Measurements from ENCODE around the gene MEX3D. TPM values are rescaled to one million over a fixed set of nuclear protein-coding genes. Genes with fewer than 3 reads are reported as not detected.
"Not testable (repeated sequence)": the region's sequence is repeated elsewhere in the genome, so short reads cannot be mapped to it uniquely, and the experiment has no call there.

MEX3D gene
- total RNA-seq, 2 donors from 2014 or later, result 18.8 to 21.8 TPM

GRCh38 chr19:1531587-1531986 is 36.5 kb downstream of the MEX3D start:
- Histone ChIP-seq H3K27me3 (no peaks in the 10 kb centered on the region), H3K4me3 (no peak overlapping the region), H3K9me3 (no peaks in the 10 kb centered on the region), H3K4me1 (no peaks in the 10 kb centered on the region), H3K36me3 (replicated peaks in 1 of 2; ENCODE audit: insufficient read depth in 1 of 2, low read depth in 2 of 2) (no peaks in the 10 kb centered on the region), H3K27ac (no peak overlapping the region)
- 80 to 86% methylated on average over 5 to 11 of the region's 11 CpGs for WGBS, 2 donors
- no peak for DNase-seq
- intact Hi-C loops (cut with DNase I), result no loop called here
- no peak for ATAC-seq
- no peak for TF ChIP-seq POLR2A (IDR thresholded peaks at IDR 0.05)
- no peak for TF ChIP-seq CTCF (IDR thresholded peaks at IDR 0.05)

- intact Hi-C loops (cut with DNase I); H3K4me1 ChIP-seq; DNase-seq; H3K27me3 ChIP-seq; H3K4me3 ChIP-seq; H3K36me3 ChIP-seq (replicated peaks in 1 of 2; ENCODE audit: insufficient read depth in 1 of 2, low read depth in 2 of 2); H3K9me3 ChIP-seq; H3K27ac ChIP-seq; ATAC-seq: not testable (repeated sequence)
- 86 to 90% methylated on average over 5 to 11 of the region's 11 CpGs for WGBS, 2 donors
Measured at GRCh38 chr19:1530856-1531255, 37.3 kb downstream of the MEX3D start.

GRCh38 chr19:1529430-1529816 is 38.7 kb downstream of the MEX3D start:
- H3K36me3 ChIP-seq (replicated peaks in 1 of 2; ENCODE audit: insufficient read depth in 1 of 2, low read depth in 2 of 2), result no peaks in the 10 kb centered on the region
- no peaks in the 10 kb centered on the region for H3K9me3 ChIP-seq
- WGBS, 2 donors, result 40 to 62% methylated on average over 1 to 16 of the region's 16 CpGs
- H3K4me3 ChIP-seq, result no peak overlapping the region
- H3K4me1 ChIP-seq, result peaks cover under 1% of the 10 kb centered on the region
- intact Hi-C loops (cut with DNase I), result no loop called here
- peaks cover 0 to 8% of the 10 kb centered on the region in 2 donors for H3K27me3 ChIP-seq
- DNase-seq, result no peak
- ATAC-seq, result no peak
- TF ChIP-seq CTCF (IDR thresholded peaks at IDR 0.05), result no peak
- TF ChIP-seq POLR2A (IDR thresholded peaks at IDR 0.05), result no peak
- H3K27ac ChIP-seq, result no peak overlapping the region

- ATAC-seq, result no peak
- TF ChIP-seq POLR2A (IDR thresholded peaks at IDR 0.05) (no peak), CTCF (IDR thresholded peaks at IDR 0.05) (no peak)
- peaks cover 0 to 14% of the 10 kb centered on the region in 2 donors for H3K27me3 ChIP-seq
- H3K36me3 ChIP-seq (replicated peaks in 1 of 2; ENCODE audit: insufficient read depth in 1 of 2, low read depth in 2 of 2), result no peaks in the 10 kb centered on the region
- H3K4me1 ChIP-seq, result peaks cover 6% of the 10 kb centered on the region
- DNase-seq, result no peak
- 59 to 69% methylated on average over 13 to 20 of the region's 23 CpGs for WGBS, 2 donors
- intact Hi-C loops (cut with DNase I), result no loop called here
- no peak overlapping the region for H3K4me3 ChIP-seq
- H3K9me3 ChIP-seq, result no peaks in the 10 kb centered on the region
- no peak overlapping the region for H3K27ac ChIP-seq
Measured at GRCh38 chr19:1528596-1529429, 39.3 kb downstream of the MEX3D start.

- ATAC-seq (no peak), DNase-seq (no peak)
- WGBS, 2 donors, result 28 to 57% methylated on average over 3 to 27 of the region's 27 CpGs
- intact Hi-C loops (cut with DNase I), result no loop called here
- Histone ChIP-seq H3K4me3 (no peak overlapping the region), H3K4me1 (peaks cover 11% of the 10 kb centered on the region), H3K27me3 (peaks cover 0 to 20% of the 10 kb centered on the region in 2 donors), H3K9me3 (no peaks in the 10 kb centered on the region), H3K27ac (no peak overlapping the region), H3K36me3 (replicated peaks in 1 of 2; ENCODE audit: insufficient read depth in 1 of 2, low read depth in 2 of 2) (no peaks in the 10 kb centered on the region)
- no peak for TF ChIP-seq CTCF (IDR thresholded peaks at IDR 0.05)
- TF ChIP-seq POLR2A (IDR thresholded peaks at IDR 0.05), result no peak
Measured at GRCh38 chr19:1527650-1528309, 40.3 kb downstream of the MEX3D start.

Data from body of pancreas (tissue), 4 donors.